Measurements from ENCODE around the gene CTNS.

GRCh38 chr17:3656353-3656752 lies 19.8 kb downstream of the CTNS start:
- TF ChIP-seq CTCF (IDR thresholded peaks at IDR 0.05) (no peak), POLR2A (IDR thresholded peaks at IDR 0.05) (no peak)
